Lung (tissue), 12 donors: ENCODE results near the gene SRD5A1. TPM values are rescaled to one million over a fixed set of nuclear protein-coding genes. Genes with fewer than 3 reads are reported as not detected.
A peak's percentile ranks its signal among the peaks of the same experiment; 100 is the strongest.

Experiments used
- ATAC-seq: fragments of 200-7000 bp; cut with Tn5 transposase; one replicate; pipeline ENCODE4 v1.9.1; 2020; ENCODE audit warnings: moderate number of reproducible peaks; ENCODE audit not compliant: insufficient read depth, low FRiP score
- DNase-seq, 3 donors: peaks; one replicate each; pipeline ENCODE4 v3.0.0-alpha.2; 2013 to 2017
- H3K27ac ChIP-seq, 2 donors: one replicate each; pipeline ENCODE4 v1.5.1; 2013; ENCODE audit warnings: mild to moderate bottlenecking in 2 of 2, moderate library complexity in 2 of 2, control low read depth in 1 of 2, inconsistent platforms in 1 of 2, low read depth in 1 of 2, low read length in 1 of 2
- H3K27me3 ChIP-seq, 3 donors: one replicate each; pipeline ENCODE4 v1.5.1; 2013; ENCODE audit warnings: low read length in 2 of 3; ENCODE audit not compliant: control insufficient read depth in 3 of 3, insufficient read depth in 3 of 3
- H3K36me3 ChIP-seq, 4 donors: one replicate each; pipeline ENCODE4 v1.5.1; 2013; ENCODE audit warnings: low read length in 4 of 4, mild to moderate bottlenecking in 1 of 4, moderate library complexity in 1 of 4; ENCODE audit not compliant: control insufficient read depth in 4 of 4, insufficient read depth in 4 of 4
- H3K4me1 ChIP-seq, 5 donors: one replicate each; pipeline ENCODE4 v1.5.1; 2013; ENCODE audit warnings: low read length in 5 of 5, mild to moderate bottlenecking in 2 of 5, moderate library complexity in 1 of 5; ENCODE audit not compliant: control insufficient read depth in 5 of 5, insufficient read depth in 5 of 5
- H3K4me3 ChIP-seq: one replicate; pipeline ENCODE4 v1.5.1; 2013; ENCODE audit warnings: mild to moderate bottlenecking, control low read depth, moderate library complexity
- H3K9ac ChIP-seq, 2 donors: one replicate each; pipeline ENCODE4 v1.5.1; 2013; ENCODE audit warnings: low read length in 2 of 2, control low read depth in 1 of 2; ENCODE audit not compliant: insufficient read depth in 1 of 2
- H3K9me3 ChIP-seq, 4 donors: one replicate each; pipeline ENCODE4 v1.5.1; 2013; ENCODE audit warnings: low read length in 3 of 4, mild to moderate bottlenecking in 1 of 4, moderate library complexity in 1 of 4; ENCODE audit not compliant: control insufficient read depth in 4 of 4, insufficient read depth in 3 of 4
- CTCF ChIP-seq: IDR thresholded peaks from 2 replicates; pipeline ENCODE4 v1.5.1; 2012; ENCODE audit warnings: mild to moderate bottlenecking; ENCODE audit errors: control extremely low read depth, extremely low read depth
- WGBS, 2 donors: extraction: QIAGEN DNeasy Blood & Tissue Kit; methylation state at CpG; one replicate each; pipeline ENCODE4 v1.1.7; 2013; 5-methylcytosine and 5-hydroxymethylcytosine counted together
- polyA plus RNA-seq, 2 donors: library from polyadenylated mRNA; stranded (reverse); fragments of 200-250 nt; gene quantifications; one replicate each; pipeline ENCODE4 v1.2.1, GENCODE V29; 2013
- total RNA-seq, 2 donors: library from RNA; depleted of rRNA in 1 of 2; stranded (reverse); fragments of >200 nt in 1 of 2; gene quantifications; one replicate each; pipeline ENCODE4 v1.2.1, GENCODE V29; 2014 to 2021
- donor health status: control.
- donor health status: control.
- donor health status: Bipolar disorder and iron deficiency.
- donor health status: healthy.
- donor health status: DM: yes; HTN: yes; CAD: no.

Gene SRD5A1
- total and polyA plus RNA-seq, 4 donors = 2.6 to 14.4 (median 7.3) TPM

DNA sequence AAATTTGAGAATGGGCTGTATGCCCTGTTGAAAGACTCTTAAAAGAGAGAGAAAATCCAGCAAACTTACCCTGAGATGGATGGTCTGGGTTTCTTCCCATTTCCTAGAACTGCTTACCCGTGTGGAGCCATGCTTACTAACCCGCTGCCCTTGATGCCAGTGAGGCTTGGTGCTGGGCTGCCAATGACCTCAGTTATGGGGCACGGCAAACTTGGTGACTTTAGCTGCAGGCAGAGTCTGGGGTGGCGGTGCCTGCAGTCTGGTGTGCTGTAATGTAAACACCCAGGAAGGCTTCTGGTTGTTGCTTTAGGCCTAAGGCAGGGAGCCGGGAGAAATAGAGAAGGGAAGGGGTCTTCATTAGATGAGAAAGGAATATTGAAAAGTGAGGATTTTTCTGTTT, 72.7 kb downstream of the SRD5A1 start:
- no peak for ATAC-seq
- Histone ChIP-seq H3K36me3 (no peaks in the 10 kb centered on the region), H3K4me3 (no peak overlapping the region), H3K9ac (no peak overlapping the region), H3K9me3 (no peaks in the 10 kb centered on the region), H3K4me1 (peaks cover 0 to 12% (median 0%) of the 10 kb centered on the region in 5 donors), H3K27me3 (peaks cover 0 to 8% (median 0%) of the 10 kb centered on the region in 3 donors), H3K27ac (no peak overlapping the region)
- TF ChIP-seq CTCF = no peak
- 90 to 95% methylated on average over 5 of the region's 5 CpGs for WGBS, 2 donors
- no peak for DNase-seq

DNA sequence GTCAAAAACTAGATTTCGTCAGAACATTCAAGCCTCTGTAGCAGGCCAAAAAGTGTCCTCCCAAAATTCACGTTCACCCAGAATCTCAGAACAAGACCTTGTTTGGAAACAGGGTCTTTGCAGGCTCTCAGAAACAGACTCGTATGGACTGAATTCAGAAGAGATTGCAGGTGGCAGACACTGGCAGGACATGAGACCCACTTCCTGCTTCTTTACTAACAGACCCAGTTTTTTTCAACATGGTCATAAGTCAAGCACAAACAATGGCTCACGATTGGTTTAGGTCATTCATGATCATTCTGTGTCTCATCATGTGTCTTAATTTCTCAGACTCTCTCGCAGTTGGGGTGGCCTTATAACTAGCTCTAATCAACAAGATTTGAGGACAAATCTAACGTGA, 74.6 kb downstream of the SRD5A1 start:
- no peak overlapping the region for H3K9ac ChIP-seq
- TF ChIP-seq CTCF = no peak
- WGBS, 2 donors = 76 to 81% methylated on average over 6 of the region's 6 CpGs
- H3K27me3 ChIP-seq = peaks cover 0 to 8% (median 0%) of the 10 kb centered on the region in 3 donors
- no peak for ATAC-seq
- DNase-seq = no peak
- no peak overlapping the region for H3K27ac ChIP-seq
- H3K9me3 ChIP-seq = no peaks in the 10 kb centered on the region
- no peaks in the 10 kb centered on the region for H3K36me3 ChIP-seq
- peaks cover 0 to 14% (median 5%) of the 10 kb centered on the region in 5 donors for H3K4me1 ChIP-seq
- no peak overlapping the region for H3K4me3 ChIP-seq

GRCh38 chr5:6708814-6709213, 75.6 kb downstream of the SRD5A1 start:
- Histone ChIP-seq H3K9ac (no peak overlapping the region), H3K9me3 (no peaks in the 10 kb centered on the region), H3K4me3 (no peak overlapping the region), H3K27me3 (peaks cover 0 to 8% (median 0%) of the 10 kb centered on the region in 3 donors), H3K4me1 (peaks cover 0 to 14% (median 5%) of the 10 kb centered on the region in 5 donors), H3K27ac (peak overlapping the region in 1 of 2 donors; percentile 13), H3K36me3 (no peaks in the 10 kb centered on the region)
- 71 to 93% methylated on average over 1 of the region's 1 CpG for WGBS, 2 donors
- DNase-seq = no peak
- no peak for ATAC-seq
- TF ChIP-seq CTCF = no peak

GRCh38 chr5:6710070-6710469, 76.8 kb downstream of the SRD5A1 start:
- no peak overlapping the region for H3K4me3 ChIP-seq
- H3K4me1 ChIP-seq = peaks cover 0 to 9% (median 4%) of the 10 kb centered on the region in 5 donors
- ATAC-seq = no peak
- 85 to 91% methylated on average over 5 of the region's 5 CpGs for WGBS, 2 donors
- H3K27ac ChIP-seq = no peak overlapping the region
- no peaks in the 10 kb centered on the region for H3K36me3 ChIP-seq
- no peak for TF ChIP-seq CTCF
- H3K9me3 ChIP-seq = no peaks in the 10 kb centered on the region
- H3K9ac ChIP-seq = no peak overlapping the region
- no peak for DNase-seq
- peaks cover 0 to 8% (median 0%) of the 10 kb centered on the region in 3 donors for H3K27me3 ChIP-seq
